HG02943 (cell line): Measurements from ENCODE around the gene TSEN34.
"Not testable (repeated sequence)": the region's sequence is repeated elsewhere in the genome, so short reads cannot be mapped to it uniquely, and the experiment has no call there.

ENCODE experiments used
- ATAC-seq: cut with Tn5 transposase; IDR thresholded peaks from one replicate; pipeline ENCODE4 v1.9.1; 2021; ENCODE audit warnings: mild to moderate bottlenecking, low read depth, moderate library complexity; ENCODE audit not compliant: unreplicated experiment

Gene TSEN34

GRCh38 chr19:54160182-54160811 is 30.8 kb upstream of the TSEN34 start:
- peak; percentile 1 for ATAC-seq

DNA sequence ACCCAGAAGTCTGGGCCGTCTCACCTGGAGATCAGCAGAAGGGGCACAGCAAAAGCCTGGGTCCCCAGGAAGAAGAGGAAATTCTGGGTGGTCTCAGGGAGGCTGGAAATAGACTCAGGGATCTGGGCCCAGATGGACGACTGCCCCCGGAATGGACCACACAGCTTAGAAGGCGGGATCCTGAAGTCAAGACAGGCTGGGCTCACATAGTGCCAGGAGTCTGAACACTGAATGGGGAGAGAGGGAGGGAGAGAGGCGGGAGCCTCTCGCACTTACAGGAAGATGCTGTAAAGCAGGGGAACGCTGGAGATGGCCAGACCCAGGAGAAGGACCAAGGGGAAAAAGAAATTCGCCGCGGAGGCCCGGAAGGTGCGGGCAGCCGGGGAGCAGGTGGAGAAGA is 30.3 kb upstream of the TSEN34 start:
- ATAC-seq = no peak

DNA sequence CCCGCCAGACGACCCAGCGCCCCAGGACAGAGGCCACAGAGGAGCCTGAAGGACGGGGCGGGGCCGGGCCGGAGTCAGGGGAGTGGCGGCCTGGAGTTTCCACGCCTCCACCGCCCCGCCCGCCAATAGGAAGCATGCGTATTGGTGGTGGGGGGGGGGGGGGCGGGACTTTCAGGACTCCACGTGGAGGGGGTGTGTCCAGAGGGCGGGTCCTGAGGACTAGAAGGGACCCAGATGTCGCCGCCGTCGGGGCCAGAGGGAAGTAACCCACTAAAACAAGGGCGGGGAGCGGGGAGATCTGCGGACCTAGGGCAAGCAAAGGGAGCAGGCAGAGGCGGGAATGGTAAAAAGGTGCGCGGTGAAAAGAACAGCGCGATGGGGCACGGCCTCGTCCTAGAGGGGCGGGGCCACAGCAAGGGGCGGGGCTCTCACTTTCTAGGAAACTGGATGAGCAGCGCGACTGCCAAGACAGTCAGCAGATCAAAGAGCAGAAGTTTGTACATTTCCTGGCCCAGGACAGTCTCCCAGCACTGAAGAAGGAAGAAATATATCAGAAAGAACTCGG is 28.8 kb upstream of the TSEN34 start:
- no peak for ATAC-seq

GRCh38 chr19:54162884-54163283 is 28.2 kb upstream of the TSEN34 start:
- no peak for ATAC-seq

DNA sequence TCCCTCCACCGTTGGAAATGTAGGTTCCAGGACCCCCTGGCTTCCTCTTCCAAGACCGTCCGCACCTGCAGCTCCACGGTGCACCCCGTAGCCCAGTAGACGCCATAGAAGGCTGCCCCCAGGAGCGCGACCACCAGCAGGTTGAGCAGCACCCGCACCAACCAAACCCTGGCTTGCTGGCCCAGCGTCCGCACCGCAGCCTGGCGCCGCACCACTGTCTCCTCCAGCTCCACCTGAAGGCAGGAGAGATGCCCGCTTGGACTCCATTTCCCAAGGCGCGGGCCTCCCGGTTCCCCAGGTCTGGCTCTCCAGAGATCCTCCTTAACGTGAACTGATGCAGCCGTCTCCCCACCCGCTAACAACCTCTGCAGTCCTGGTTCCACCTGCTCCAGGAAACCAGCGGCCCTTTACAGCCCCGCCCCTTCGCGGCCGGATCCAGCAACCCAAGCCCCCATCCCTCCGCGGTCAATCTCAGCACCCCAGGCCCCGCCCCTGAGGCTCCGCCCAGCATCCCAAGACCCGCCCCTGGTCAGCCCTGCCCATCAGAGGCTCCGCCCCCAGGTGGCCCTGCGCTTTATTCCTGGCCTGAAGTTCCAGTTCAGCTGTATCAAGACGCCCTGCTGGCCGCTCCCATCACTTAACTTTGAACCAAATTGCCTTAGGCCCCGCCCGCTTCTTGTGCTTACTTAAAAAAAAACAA is 26.6 kb upstream of the TSEN34 start:
- no peak for ATAC-seq

DNA sequence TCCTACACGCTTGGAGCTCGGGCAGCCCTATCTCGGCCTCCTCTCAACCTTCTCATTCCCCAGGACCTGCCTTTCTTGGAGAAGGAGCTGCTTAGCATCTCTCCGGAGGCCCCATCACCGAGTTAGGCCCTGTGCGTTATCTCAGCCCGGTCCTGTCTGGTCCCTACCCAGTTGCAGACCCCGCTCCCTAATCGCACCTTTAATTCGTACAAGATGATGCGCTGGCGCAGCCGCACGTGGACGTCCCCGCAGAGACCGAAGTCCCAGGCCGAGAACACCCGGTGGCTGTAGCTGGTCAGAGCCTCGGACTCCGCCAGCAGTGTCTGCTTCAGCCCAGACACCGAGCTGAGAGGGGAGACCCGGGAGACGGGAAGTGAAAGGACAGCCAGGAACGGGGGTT is 25.9 kb upstream of the TSEN34 start:
- no peak for ATAC-seq

DNA sequence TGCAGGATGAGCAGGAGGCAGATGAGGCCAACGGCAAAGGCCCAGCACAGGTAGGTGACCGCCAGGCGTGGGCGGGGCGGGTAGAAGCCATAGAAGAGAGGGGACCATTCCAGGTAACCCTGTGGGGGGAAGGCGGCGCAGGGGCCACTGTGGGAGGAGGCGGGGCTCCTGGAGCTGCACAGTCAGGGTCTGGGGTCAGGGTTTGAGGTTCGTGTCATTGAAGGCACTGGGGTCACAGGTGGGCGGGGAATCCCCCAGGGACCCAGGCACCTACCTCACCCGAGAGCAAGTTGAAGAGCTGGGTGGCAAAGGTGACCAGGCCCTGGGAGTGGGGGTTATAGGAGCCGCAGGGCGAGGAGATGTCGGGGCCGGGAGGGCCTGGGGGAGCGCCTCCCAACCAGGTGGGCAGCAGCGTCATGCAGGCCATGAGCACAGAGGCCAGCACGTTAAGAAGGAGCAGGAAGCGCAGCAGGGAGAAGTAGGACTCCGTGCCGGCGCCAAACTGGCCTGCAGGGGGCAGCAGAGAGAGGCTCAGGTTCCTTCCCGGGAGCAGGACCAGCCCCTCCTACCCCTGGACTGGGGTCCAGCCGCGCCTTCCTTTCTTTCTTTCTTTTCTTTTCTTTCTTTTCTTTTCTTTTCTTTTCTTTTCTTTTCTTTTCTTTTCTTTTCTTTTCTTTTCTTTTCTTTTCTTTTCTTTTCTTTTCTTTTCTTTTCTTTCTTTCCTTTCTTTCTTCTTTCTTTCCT is 22.8 kb upstream of the TSEN34 start:
- ATAC-seq = no peak

DNA sequence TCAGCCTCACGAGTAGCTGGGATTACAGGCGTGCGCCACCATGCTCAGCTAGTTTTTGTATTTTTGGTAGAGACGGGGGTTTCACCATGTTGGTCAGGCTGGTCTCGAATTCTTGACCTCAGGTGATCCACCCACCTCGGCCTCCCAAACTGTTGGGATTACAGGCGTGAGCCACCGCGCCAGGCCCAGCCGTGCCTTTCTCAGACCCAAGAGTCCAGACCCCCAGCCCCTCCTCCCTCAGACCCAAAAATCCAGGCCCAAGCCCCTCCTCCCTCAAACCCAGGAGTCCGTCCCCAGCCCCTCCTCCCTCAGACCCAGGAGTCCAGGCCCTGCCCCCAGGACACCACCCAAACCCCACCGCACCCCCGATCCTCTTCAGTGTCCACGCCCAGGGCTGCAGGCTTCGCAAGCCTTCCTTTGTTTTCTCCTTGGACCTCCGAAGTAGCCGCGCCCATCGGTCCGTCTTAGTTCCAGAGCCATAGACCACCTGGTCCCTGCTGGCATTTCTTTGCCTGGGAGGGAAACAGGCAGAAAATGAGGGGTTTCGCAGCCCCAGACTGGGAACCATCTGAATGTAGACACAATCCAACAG is 21.9 kb upstream of the TSEN34 start:
- ATAC-seq = no peak

GRCh38 chr19:54171736-54172431 is 19.2 kb upstream of the TSEN34 start:
- not testable (repeated sequence) for ATAC-seq

DNA sequence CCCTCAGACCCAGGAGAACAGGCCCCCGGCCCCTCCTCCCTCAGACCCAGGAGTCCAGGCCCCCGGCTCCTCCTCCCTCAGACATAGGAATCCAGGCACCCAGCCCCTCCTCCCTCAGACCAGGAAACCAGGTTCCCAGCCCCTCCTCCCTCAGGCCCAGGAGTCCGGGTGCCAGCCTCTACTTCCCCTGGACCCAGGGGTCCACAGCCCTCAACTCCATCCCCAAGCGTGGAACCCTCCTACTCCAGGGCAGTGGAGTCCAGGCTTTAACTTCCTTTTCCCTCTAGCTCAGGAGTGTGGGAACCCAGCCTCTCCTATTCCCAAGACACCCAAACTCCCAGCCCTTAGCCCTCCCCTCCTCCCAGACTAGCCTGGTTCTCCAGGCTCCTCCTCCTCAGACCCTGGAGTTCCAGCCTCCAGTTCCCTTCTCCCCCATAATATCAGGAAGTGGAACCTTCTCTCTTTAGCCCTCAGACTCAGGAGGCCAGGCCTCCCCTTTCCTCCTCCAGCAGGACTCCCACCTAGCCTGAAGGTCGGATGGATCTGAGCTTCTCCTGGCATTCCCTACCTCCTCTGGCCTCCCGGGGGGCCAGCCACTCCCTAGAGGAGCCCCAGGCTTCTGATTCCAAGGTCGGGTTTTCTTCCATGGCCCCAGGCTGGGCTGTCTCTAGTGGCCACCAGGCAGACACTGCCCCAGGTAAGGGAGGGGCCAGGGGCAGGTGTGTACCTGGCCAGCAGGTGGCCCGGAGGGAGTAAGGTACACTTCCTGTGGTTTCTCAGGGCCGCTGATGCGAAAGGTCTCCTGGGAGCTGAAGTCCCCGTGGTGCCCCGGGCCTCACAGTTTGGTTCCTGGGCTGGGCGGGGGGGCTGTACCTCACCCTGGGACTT is 18.4 kb upstream of the TSEN34 start, which contains the start of gene TMC4:
TSS of gene TMC4 (minus strand) at position 690 of the 888 bp plus-strand sequence. CDS start at position 647, 43 bp downstream.
- ATAC-seq = no peak

GRCh38 chr19:54173359-54173699 is 17.8 kb upstream of the TSEN34 start:
- ATAC-seq = no peak

DNA sequence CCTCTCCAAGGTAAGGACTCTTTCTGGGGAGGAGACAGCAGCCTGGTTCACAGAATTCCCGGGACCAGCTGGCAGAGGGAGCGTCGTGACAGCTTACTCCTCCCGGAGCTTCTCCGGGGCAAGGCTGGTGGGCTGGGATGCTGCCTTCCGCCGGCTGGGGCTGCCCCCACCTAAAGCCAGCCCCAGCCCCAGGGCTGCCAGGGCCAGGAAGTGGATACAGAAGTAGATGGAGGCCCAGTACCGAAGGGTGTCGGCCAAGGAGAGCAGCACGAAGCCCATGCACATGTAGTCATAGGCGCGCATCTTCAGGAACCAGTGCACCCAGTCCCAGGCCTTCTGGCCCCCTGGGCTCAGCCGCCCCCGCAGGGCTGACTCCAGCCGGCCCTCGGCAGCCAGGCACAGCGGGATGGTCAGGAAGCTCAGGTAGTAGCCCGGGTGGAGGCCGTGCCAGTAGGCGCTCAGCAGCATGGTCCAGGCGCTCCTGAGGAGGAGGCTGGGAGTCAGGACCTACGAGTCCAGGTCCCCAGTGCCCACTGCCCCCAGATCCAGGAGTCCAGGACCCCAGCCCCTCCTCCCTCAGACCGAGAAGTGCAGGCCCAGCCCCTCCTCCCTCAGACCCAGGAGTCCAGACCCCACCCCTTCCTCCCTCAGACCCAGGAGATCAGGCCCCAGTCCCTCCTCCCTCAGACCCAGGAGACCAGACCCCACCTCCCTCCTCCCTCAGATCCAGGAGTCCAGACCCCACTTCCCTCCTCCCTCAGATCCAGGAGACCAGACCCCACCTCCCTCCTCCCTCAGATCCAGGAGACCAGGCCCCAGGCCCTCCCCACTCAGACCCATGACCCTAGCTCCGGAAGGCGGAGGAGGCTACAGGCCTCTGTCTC is 16.9 kb upstream of the TSEN34 start:
- no peak for ATAC-seq

- ATAC-seq = no peak
Observed at GRCh38 chr19:54178581-54179261, 12.4 kb upstream of the TSEN34 start.

GRCh38 chr19:54179262-54179852 is 11.8 kb upstream of the TSEN34 start:
- no peak for ATAC-seq

DNA sequence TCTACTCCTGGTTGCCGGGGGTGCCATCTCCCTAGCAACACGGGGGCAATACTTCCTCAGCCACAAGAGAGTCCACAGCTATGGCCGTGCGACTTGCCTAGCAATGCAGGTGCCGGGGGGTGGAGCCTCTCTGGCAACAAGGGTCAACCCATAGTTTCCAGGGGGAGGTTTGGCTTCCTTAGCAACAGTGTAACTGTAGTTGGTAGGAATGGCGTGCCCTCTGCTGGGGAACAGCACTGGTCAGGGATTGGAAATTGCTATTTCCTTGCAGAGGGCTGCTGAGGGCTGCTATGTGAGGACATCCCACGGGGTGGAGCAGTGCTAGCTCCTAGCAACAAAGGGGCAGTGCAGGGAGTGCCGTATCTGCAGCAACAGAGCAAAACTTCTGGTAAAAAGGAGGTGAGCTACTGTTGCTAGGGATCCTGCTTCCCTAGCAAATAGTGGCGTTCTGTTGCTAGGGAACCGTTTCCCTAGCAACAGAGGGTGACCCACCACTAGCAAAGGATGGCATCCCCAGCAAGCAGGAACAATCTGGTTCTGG is 11.1 kb upstream of the TSEN34 start:
- ATAC-seq = no peak

- no peak for ATAC-seq
Observed at GRCh38 chr19:54180691-54181091, 10.4 kb upstream of the TSEN34 start.

GRCh38 chr19:54181894-54182293 is 9.2 kb upstream of the TSEN34 start:
- not testable (repeated sequence) for ATAC-seq
